Stimulated activated memory B cell treated with anti-CD40 and anti-IgM and Interleukin-4, amounts not matched to agents 10 μg/mL and 1 μg/mL and 100 μg/mL, for 72 hours (primary cell): ENCODE data around the gene MEA1.
"Not testable (repeated sequence)": the region's sequence is repeated elsewhere in the genome, so short reads cannot be mapped to it uniquely, and the experiment has no call there.

Experiments used
- ATAC-seq: fragments of 150-1000 bp; cut with Tn5 transposase; 2 replicates; pipeline ENCODE4 v1.10.0; 2021
- H3K27ac Mint-ChIP-seq: one replicate; pipeline ENCODE4 v1.8.0; 2022; ENCODE audit warnings: mild to moderate bottlenecking, mixed read lengths
- H3K27me3 Mint-ChIP-seq: one replicate; pipeline ENCODE4 v1.8.0; 2022; ENCODE audit warnings: mixed read lengths
- H3K36me3 Mint-ChIP-seq: one replicate; pipeline ENCODE4 v1.8.0; 2022; ENCODE audit warnings: mixed read lengths
- H3K4me1 Mint-ChIP-seq: one replicate; pipeline ENCODE4 v1.8.0; 2022; ENCODE audit warnings: mixed read lengths
- H3K4me3 Mint-ChIP-seq: one replicate; pipeline ENCODE4 v1.8.0; 2022; ENCODE audit warnings: mild to moderate bottlenecking, moderate library complexity, mixed read lengths
- H3K9me3 Mint-ChIP-seq: one replicate; pipeline ENCODE4 v1.8.0; 2022; ENCODE audit warnings: mixed read lengths

MEA1 gene

GRCh38 chr6:43050981-43051380 is 37.2 kb upstream of the MEA1 start:
- peak overlapping the region; percentile 96 for H3K27ac Mint-ChIP-seq
- H3K36me3 Mint-ChIP-seq: peaks cover 59% of the 10 kb centered on the region
- H3K4me1 Mint-ChIP-seq: peaks cover 41% of the 10 kb centered on the region

GRCh38 chr6:43047998-43048397 is 34.3 kb upstream of the MEA1 start:
- H3K9me3 Mint-ChIP-seq: no peaks in the 10 kb centered on the region
- peaks cover 27% of the 10 kb centered on the region for H3K4me1 Mint-ChIP-seq
- H3K36me3 Mint-ChIP-seq: peaks cover 75% of the 10 kb centered on the region
- H3K27ac Mint-ChIP-seq: no peak overlapping the region
- no peak overlapping the region for H3K4me3 Mint-ChIP-seq
- no peaks in the 10 kb centered on the region for H3K27me3 Mint-ChIP-seq
- ATAC-seq: no peak

More at GRCh38 chr6:43050981-43051380, 37.2 kb upstream of the MEA1 start:
- H3K9me3 Mint-ChIP-seq: no peaks in the 10 kb centered on the region
- no peak overlapping the region for H3K4me3 Mint-ChIP-seq
- no peaks in the 10 kb centered on the region for H3K27me3 Mint-ChIP-seq
- ATAC-seq: no peak

DNA sequence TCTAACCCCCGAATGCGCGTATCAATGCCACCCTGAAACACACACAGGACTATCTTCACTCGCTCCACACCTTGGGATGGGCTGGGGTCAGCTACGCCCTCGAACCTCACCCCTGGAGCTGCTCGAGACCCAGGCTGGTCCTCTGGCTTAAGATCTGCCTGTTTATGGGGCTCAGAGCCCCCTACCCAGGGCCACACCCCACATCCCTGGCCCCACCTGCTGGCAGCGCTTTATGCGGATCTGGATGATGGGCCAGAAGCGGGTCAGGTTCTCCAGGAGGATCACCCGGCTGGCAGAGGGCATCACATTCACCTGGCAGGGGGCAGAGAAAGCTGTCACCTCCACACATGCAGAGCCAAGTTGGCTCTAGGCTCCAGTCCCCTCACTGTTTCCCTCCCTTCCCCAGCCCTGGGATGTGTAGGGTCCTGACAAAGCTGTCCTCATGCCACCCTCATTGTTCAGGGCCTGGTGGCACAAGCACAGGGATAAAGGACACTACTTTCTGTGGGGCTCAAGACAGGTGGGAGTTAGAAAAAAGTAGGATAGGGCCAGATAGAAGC is 31.7 kb upstream of the MEA1 start:
- H3K27me3 Mint-ChIP-seq: no peaks in the 10 kb centered on the region
- peaks cover 74% of the 10 kb centered on the region for H3K36me3 Mint-ChIP-seq
- no peak overlapping the region for H3K27ac Mint-ChIP-seq
- no peak for ATAC-seq
- H3K4me3 Mint-ChIP-seq: no peak overlapping the region
- no peaks in the 10 kb centered on the region for H3K9me3 Mint-ChIP-seq
- peaks cover 7% of the 10 kb centered on the region for H3K4me1 Mint-ChIP-seq

DNA sequence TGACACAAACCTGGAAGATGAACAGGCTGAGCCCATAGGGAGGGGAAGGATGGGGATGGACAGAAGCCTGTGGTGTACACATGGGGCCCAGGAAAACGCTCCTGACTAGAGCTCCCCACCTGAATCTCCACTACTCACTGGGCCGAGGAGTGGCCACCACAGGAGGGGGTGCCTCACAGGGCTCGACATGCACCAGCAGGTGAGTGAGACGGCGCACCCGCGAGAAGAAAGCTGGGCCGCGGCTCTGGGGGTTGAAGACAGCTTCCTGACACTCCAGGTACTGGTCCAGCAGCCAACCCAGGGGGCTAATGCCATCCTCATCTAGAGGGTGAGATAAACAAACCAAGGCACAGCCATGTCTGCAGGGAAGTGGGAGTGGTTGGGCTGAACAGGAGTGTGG is 29.6 kb upstream of the MEA1 start:
- Mint-ChIP-seq H3K9me3 (no peaks in the 10 kb centered on the region), H3K27me3 (no peaks in the 10 kb centered on the region), H3K27ac (no peak overlapping the region), H3K36me3 (peaks cover 73% of the 10 kb centered on the region), H3K4me1 (peaks cover 5% of the 10 kb centered on the region), H3K4me3 (no peak overlapping the region)
- ATAC-seq: no peak

DNA sequence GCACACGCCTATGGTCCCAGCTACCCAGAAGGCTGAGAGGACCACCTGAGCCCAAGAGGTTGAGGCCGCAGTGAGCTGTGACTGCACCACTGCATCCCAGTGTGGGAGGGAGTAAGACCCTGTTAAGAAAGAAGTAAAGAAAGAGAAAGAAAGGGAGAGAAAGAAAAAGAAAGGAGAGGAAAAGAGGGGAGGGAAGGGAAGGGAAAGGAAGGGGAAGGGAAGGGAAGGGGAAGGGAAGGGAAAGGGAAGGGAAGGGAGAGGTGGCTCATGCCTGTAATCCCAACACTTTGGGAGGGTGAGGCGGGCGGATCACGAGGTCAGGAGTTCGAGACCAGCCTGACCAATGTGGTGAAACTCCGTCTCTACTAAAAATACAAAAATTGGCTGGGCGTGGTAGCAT is 27.7 kb upstream of the MEA1 start:
- not testable (repeated sequence) for H3K27ac Mint-ChIP-seq, H3K9me3 Mint-ChIP-seq
- H3K36me3 Mint-ChIP-seq: peaks cover 78% of the 10 kb centered on the region

GRCh38 chr6:43040542-43041257 is 27.0 kb upstream of the MEA1 start:
- no peak overlapping the region for H3K4me3 Mint-ChIP-seq
- no peaks in the 10 kb centered on the region for H3K27me3 Mint-ChIP-seq
- H3K9me3 Mint-ChIP-seq: no peaks in the 10 kb centered on the region
- peaks cover 74% of the 10 kb centered on the region for H3K36me3 Mint-ChIP-seq
- no peak for ATAC-seq
- H3K4me1 Mint-ChIP-seq: peaks cover 5% of the 10 kb centered on the region
- no peak overlapping the region for H3K27ac Mint-ChIP-seq

More for the DNA sequence above, 27.7 kb upstream of the MEA1 start:
- H3K4me1 Mint-ChIP-seq, H3K4me3 Mint-ChIP-seq, ATAC-seq, H3K27me3 Mint-ChIP-seq: not testable (repeated sequence)

DNA sequence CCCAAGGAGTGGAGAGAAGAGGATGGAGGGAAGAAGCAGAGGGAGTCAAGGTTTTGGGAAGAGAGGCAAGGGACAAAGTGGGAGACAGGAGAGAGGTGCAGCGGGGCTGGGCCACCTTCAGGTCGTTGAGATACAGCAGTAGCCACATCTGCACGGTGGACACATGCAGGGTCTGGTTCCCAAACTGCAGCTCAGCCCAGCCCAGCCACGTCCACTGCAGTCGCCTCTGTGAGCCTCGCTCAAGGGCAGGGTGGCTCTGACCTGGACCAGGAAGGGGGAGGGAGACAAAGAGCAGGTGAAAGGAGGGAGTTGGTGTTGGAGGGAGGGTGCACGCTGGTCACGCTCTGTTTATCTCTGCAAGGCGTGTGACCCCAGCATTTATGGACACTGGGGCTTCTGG is 25.0 kb upstream of the MEA1 start:
- Mint-ChIP-seq H3K27me3 (no peaks in the 10 kb centered on the region), H3K4me1 (peaks cover 5% of the 10 kb centered on the region), H3K4me3 (no peak overlapping the region), H3K27ac (no peak overlapping the region), H3K36me3 (peaks cover 67% of the 10 kb centered on the region), H3K9me3 (no peaks in the 10 kb centered on the region)
- ATAC-seq: no peak

DNA sequence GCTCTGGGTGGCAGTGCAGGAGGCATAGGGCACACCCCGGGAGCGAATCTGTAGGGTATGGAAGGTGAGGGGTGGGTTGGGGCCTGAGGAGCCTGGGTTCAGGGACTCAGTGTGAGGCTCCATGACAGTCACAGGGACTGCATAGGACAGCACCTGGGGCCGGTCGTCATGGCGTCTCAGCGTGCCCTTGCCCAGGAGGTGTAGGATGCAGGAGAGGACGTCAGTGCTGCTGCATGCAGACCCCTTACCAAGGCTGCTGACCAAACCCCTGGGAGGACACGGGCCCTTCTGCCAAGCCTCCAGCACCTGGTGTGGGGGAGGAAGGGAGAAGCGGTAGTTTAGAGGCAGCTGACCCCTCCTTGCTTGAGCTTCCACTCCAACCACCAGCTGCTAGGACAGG is 24.0 kb upstream of the MEA1 start:
- no peaks in the 10 kb centered on the region for H3K9me3 Mint-ChIP-seq
- peaks cover 5% of the 10 kb centered on the region for H3K4me1 Mint-ChIP-seq
- H3K27me3 Mint-ChIP-seq: no peaks in the 10 kb centered on the region
- no peak for ATAC-seq
- peaks cover 64% of the 10 kb centered on the region for H3K36me3 Mint-ChIP-seq
- no peak overlapping the region for H3K4me3 Mint-ChIP-seq
- no peak overlapping the region for H3K27ac Mint-ChIP-seq

- H3K4me1 Mint-ChIP-seq: peaks cover 5% of the 10 kb centered on the region
- no peak overlapping the region for H3K27ac Mint-ChIP-seq
- H3K36me3 Mint-ChIP-seq: peaks cover 59% of the 10 kb centered on the region
- ATAC-seq: no peak
- no peak overlapping the region for H3K4me3 Mint-ChIP-seq
- H3K27me3 Mint-ChIP-seq: no peaks in the 10 kb centered on the region
- H3K9me3 Mint-ChIP-seq: no peaks in the 10 kb centered on the region
These were observed 23.5 kb upstream of the MEA1 start for GRCh38 chr6:43037197-43037596.

- H3K27me3 Mint-ChIP-seq: no peaks in the 10 kb centered on the region
- no peak overlapping the region for H3K4me3 Mint-ChIP-seq
- peaks cover 62% of the 10 kb centered on the region for H3K36me3 Mint-ChIP-seq
- H3K4me1 Mint-ChIP-seq: peaks cover 5% of the 10 kb centered on the region
- no peak for ATAC-seq
- H3K9me3 Mint-ChIP-seq: no peaks in the 10 kb centered on the region
- no peak overlapping the region for H3K27ac Mint-ChIP-seq
These were observed 23.0 kb upstream of the MEA1 start for GRCh38 chr6:43036712-43037111.

DNA sequence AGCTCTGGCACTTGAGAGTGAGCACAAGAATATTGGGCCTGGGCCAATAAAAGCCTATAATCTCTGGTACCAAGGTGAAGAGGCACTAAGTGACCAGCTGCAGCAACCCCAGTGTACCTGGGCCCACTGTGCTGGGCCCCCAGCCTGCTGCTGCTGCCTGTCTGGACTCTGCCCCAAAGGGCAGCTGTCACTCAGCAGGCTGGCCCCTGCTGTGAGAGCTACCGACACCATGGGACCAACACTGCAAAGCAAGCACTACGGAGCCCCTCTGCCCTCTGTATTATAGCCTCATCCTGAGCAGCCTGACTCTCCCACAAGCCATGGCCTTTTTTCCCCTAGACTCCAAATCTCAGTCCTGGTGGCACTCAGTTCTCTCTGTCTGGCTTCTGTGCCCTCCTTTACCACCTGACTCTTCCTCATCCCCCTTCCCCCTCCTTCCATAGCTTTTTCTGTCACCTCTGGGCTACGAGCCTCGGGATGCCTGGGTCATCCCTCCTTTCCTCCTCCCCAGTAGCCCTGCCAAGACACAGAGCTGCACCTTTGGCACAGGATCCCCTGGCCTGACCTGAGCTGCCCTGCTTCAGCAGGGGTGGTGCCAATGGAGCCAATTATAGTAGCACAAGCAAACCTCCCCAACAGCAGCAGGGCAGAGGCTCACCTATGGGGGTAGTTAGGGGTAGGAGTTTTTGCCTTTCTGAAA is 21.9 kb upstream of the MEA1 start:
- Mint-ChIP-seq H3K4me1 (no peaks in the 10 kb centered on the region), H3K36me3 (peaks cover 56% of the 10 kb centered on the region), H3K4me3 (no peak overlapping the region), H3K27ac (no peak overlapping the region), H3K9me3 (no peaks in the 10 kb centered on the region), H3K27me3 (no peaks in the 10 kb centered on the region)
- no peak for ATAC-seq

- Mint-ChIP-seq H3K27ac (no peak overlapping the region), H3K27me3 (no peaks in the 10 kb centered on the region), H3K4me3 (no peak overlapping the region), H3K4me1 (no peaks in the 10 kb centered on the region), H3K36me3 (peaks cover 56% of the 10 kb centered on the region), H3K9me3 (no peaks in the 10 kb centered on the region)
- ATAC-seq: no peak
These were observed 20.4 kb upstream of the MEA1 start for GRCh38 chr6:43034190-43034525.

DNA sequence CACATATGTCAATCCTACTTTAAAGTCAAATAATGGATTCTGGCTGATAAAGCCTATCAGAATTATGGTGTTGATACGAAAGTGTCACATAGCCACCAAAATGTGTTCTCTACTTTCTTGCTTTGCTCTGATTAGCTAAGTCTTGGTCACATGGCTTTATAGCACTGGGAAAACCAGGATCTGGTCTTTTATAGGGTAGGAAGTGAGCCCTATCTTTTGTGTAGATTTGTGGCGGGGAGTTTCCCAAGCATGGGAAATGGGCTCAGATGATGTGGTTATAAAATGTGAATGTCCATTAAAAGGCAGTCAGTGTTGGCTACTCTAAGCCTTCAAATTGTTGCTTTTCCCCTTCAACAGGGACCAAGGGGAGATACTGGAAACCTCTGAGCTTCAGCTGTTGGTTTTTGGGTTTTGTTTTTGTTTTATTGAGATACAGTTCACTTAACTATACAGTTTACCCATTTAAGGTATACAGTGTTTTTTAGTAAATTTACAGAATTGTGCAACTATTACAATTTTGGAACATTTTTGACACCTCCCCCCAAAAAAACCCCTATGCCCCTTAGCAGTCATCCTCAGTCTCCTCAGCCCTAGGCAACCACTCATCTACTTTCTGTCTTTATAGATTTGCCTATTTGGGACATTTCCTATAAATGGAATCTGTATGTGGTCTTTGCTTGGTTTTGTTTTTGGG is 19.9 kb upstream of the MEA1 start:
- Mint-ChIP-seq H3K9me3 (no peaks in the 10 kb centered on the region), H3K4me1 (no peaks in the 10 kb centered on the region), H3K36me3 (peaks cover 56% of the 10 kb centered on the region), H3K4me3 (no peak overlapping the region), H3K27ac (no peak overlapping the region), H3K27me3 (no peaks in the 10 kb centered on the region)
- no peak for ATAC-seq

DNA sequence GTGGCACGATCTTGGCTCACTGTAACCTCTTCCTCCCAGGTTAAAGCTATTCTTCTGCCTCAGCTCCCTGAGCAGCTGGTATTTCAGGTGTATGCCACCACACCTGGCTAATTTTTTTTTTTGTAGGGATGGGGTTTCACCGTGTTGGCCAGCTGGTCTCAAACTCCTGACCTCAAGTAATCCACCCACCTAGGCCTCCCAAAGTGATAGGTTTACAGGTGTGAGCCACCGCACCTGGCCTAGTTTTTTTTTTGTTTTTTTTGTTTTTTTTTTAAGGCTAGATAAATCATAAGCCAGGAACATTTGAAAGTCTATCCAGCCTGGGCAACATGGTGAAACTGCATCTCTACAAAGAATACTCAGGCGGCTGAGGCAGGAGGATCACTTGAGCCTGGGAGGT is 18.6 kb upstream of the MEA1 start:
- Mint-ChIP-seq H3K9me3 (no peaks in the 10 kb centered on the region), H3K4me1 (no peaks in the 10 kb centered on the region), H3K36me3 (peaks cover 55% of the 10 kb centered on the region), H3K27me3 (no peaks in the 10 kb centered on the region), H3K4me3 (no peak overlapping the region), H3K27ac (no peak overlapping the region)
- ATAC-seq: no peak

DNA sequence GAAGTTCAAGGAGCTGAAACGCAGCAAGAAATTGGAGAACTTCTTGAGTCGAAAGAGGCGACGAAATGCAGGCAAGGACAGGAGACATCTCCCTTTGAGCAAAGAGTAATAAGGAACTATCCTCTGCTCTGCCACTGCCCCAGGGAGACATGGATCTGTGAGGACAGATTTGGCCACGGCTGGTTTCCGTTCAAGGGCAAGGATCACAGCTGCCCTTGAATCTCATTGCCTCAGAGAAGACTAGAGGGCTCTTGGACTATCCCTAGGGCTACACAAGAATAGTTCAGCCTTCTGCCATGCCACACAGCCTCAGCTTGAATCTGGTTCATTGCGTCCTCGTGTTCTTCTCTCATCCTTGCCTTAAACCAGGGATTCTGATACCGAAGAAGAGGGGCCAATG is 15.4 kb upstream of the MEA1 start:
- Mint-ChIP-seq H3K4me1 (peaks cover 7% of the 10 kb centered on the region), H3K27me3 (no peaks in the 10 kb centered on the region), H3K27ac (no peak overlapping the region), H3K9me3 (no peaks in the 10 kb centered on the region), H3K4me3 (no peak overlapping the region), H3K36me3 (peaks cover 63% of the 10 kb centered on the region)
- no peak for ATAC-seq
